Measurements from ENCODE around the gene ASB10. TPM values are rescaled to one million over a fixed set of nuclear protein-coding genes. Genes with fewer than 3 reads are reported as not detected.

Gene ASB10
- total RNA-seq, 1 donor from 2014 or later, result not detected

DNA sequence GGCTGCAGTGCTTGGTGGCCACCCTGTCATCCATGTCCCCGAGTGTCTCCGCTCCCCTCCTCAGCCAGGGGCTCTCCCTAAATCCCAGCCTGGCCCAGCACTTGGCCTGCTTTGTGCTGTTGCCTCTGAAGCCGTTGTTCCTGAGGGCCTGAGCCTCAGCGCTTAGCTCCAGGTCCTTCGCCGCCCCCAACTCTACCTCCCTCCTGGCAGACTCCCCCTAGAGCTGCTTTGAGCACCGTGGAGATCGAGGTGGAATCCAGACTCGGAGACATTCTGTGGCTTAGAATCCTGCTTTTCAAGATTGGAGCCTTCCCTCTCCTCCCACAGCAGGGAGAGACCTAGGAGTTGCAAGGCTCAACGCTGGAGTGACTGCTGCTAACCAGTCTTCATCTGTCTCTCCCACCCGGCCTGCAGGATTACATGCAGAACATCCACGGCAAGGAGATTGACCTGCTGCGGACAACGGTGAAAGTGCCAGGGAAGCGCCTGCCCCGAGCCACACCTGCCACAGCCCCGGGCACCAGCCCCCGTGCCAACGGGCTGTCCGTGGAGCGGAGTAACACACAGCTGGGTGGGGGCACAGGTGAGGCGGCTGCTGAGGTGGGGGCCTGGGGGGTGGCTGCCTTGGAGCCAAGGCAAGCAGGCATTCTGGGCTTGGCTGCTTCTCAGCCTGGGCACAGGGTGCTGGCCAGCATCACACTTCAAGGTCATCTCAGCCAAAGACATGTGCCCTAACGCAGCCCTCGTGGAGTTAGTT is 52.9 kb downstream of the ASB10 start:
- no peak overlapping the region for H3K4me3 Mint-ChIP-seq (ENCODE audit: low read depth)
- no peaks in the 10 kb centered on the region for H3K27me3 Mint-ChIP-seq
- TF ChIP-seq, protein P1, sequence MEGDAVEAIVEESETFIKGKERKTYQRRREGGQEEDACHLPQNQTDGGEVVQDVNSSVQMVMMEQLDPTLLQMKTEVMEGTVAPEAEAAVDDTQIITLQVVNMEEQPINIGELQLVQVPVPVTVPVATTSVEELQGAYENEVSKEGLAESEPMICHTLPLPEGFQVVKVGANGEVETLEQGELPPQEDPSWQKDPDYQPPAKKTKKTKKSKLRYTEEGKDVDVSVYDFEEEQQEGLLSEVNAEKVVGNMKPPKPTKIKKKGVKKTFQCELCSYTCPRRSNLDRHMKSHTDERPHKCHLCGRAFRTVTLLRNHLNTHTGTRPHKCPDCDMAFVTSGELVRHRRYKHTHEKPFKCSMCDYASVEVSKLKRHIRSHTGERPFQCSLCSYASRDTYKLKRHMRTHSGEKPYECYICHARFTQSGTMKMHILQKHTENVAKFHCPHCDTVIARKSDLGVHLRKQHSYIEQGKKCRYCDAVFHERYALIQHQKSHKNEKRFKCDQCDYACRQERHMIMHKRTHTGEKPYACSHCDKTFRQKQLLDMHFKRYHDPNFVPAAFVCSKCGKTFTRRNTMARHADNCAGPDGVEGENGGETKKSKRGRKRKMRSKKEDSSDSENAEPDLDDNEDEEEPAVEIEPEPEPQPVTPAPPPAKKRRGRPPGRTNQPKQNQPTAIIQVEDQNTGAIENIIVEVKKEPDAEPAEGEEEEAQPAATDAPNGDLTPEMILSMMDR (IDR thresholded peaks at IDR 0.05; ENCODE audit: unreplicated experiment), result no peak
- DNase-seq (ENCODE audit: low spot score, unreplicated experiment), result no peak
- peaks cover 30% of the 10 kb centered on the region for H3K36me3 Mint-ChIP-seq (ENCODE audit: insufficient read depth)
- peaks cover 6% of the 10 kb centered on the region for H3K4me1 Mint-ChIP-seq (ENCODE audit: low read depth)
- H3K9me3 Mint-ChIP-seq (ENCODE audit: low read depth), result no peaks in the 10 kb centered on the region
- H3K27ac Mint-ChIP-seq, result no peak overlapping the region

DNA sequence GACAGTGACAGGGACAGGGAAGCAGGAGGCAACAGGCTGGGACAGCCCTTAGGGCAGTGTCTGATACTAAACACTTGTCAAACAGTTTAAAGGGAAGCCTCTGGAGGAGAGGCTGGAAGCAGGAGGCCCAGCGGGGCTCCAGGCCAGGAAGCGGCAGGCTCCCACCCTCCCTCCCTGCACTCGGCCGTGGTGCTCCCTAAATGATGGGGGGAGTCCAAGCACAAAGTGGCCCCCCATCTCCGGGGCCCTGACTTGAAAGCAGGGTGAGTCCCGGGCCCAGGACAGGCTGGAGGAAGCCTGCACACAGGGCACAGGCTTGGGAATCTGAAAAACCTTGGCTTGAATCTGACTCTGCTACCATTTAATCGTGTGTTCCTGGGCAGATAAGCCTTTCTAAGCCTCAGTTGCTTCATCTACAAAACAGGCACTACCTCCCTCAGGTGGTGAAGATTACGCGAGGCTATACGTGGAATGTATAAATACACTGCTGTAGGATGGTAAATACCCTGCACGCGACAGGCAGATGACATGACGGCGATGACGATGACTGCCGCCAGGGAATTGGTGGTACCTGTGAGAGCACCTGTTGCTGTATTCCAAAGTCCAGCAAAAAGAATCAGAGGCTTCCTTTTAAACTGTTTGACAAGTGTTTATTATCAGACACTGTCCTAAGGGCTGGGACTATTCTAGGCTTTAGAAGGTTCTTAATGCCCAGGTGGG is 53.6 kb downstream of the ASB10 start:
- Mint-ChIP-seq H3K27me3 (no peaks in the 10 kb centered on the region), H3K4me1 (ENCODE audit: low read depth) (peaks cover 1% of the 10 kb centered on the region), H3K27ac (no peak overlapping the region), H3K4me3 (ENCODE audit: low read depth) (no peak overlapping the region), H3K36me3 (ENCODE audit: insufficient read depth) (peaks cover 29% of the 10 kb centered on the region), H3K9me3 (ENCODE audit: low read depth) (no peaks in the 10 kb centered on the region)
- no peak for DNase-seq (ENCODE audit: low spot score, unreplicated experiment)
- TF ChIP-seq, protein P1 (IDR thresholded peaks at IDR 0.05; ENCODE audit: unreplicated experiment), result no peak

GRCh38 chr7:151132461-151133205 is 54.4 kb downstream of the ASB10 start:
- H3K4me1 Mint-ChIP-seq (ENCODE audit: low read depth), result peaks cover 1% of the 10 kb centered on the region
- no peaks in the 10 kb centered on the region for H3K27me3 Mint-ChIP-seq
- TF ChIP-seq, protein P1 (IDR thresholded peaks at IDR 0.05; ENCODE audit: unreplicated experiment), result no peak
- H3K27ac Mint-ChIP-seq, result no peak overlapping the region
- no peak for DNase-seq (ENCODE audit: low spot score, unreplicated experiment)
- H3K36me3 Mint-ChIP-seq (ENCODE audit: insufficient read depth), result peaks cover 30% of the 10 kb centered on the region
- no peak overlapping the region for H3K4me3 Mint-ChIP-seq (ENCODE audit: low read depth)
- no peaks in the 10 kb centered on the region for H3K9me3 Mint-ChIP-seq (ENCODE audit: low read depth)

- peaks cover 3% of the 10 kb centered on the region for H3K27me3 Mint-ChIP-seq
- no peak overlapping the region for H3K27ac Mint-ChIP-seq
- no peak overlapping the region for H3K4me3 Mint-ChIP-seq (ENCODE audit: low read depth)
- peaks cover 30% of the 10 kb centered on the region for H3K36me3 Mint-ChIP-seq (ENCODE audit: insufficient read depth)
- peaks cover 1% of the 10 kb centered on the region for H3K4me1 Mint-ChIP-seq (ENCODE audit: low read depth)
- no peaks in the 10 kb centered on the region for H3K9me3 Mint-ChIP-seq (ENCODE audit: low read depth)
- TF ChIP-seq, protein P1 (IDR thresholded peaks at IDR 0.05; ENCODE audit: unreplicated experiment), result no peak
- no peak for DNase-seq (ENCODE audit: low spot score, unreplicated experiment)
Measured at GRCh38 chr7:151131592-151132293, 55.3 kb downstream of the ASB10 start.

GRCh38 chr7:151131224-151131591 is 55.8 kb downstream of the ASB10 start:
- TF ChIP-seq, protein P1 (IDR thresholded peaks at IDR 0.05; ENCODE audit: unreplicated experiment), result no peak
- no peak overlapping the region for H3K4me3 Mint-ChIP-seq (ENCODE audit: low read depth)
- peaks cover 24% of the 10 kb centered on the region for H3K36me3 Mint-ChIP-seq (ENCODE audit: insufficient read depth)
- H3K27me3 Mint-ChIP-seq, result peaks cover 3% of the 10 kb centered on the region
- H3K4me1 Mint-ChIP-seq (ENCODE audit: low read depth), result peaks cover 3% of the 10 kb centered on the region
- DNase-seq (ENCODE audit: low spot score, unreplicated experiment), result no peak
- H3K9me3 Mint-ChIP-seq (ENCODE audit: low read depth), result no peaks in the 10 kb centered on the region
- no peak overlapping the region for H3K27ac Mint-ChIP-seq

Measured in progenitor cell of endocrine pancreas (in vitro differentiated cells).